CD4-positive, alpha-beta T cell treated with Interleukin-4 for 1 hour (primary cell): Measurements from ENCODE around the gene MLC1.

ENCODE experiments used
- DNase-seq, 2 donors: peaks; one replicate each; pipeline ENCODE4 v3.0.0-alpha.2; 2020 to 2022

Gene MLC1

DNA sequence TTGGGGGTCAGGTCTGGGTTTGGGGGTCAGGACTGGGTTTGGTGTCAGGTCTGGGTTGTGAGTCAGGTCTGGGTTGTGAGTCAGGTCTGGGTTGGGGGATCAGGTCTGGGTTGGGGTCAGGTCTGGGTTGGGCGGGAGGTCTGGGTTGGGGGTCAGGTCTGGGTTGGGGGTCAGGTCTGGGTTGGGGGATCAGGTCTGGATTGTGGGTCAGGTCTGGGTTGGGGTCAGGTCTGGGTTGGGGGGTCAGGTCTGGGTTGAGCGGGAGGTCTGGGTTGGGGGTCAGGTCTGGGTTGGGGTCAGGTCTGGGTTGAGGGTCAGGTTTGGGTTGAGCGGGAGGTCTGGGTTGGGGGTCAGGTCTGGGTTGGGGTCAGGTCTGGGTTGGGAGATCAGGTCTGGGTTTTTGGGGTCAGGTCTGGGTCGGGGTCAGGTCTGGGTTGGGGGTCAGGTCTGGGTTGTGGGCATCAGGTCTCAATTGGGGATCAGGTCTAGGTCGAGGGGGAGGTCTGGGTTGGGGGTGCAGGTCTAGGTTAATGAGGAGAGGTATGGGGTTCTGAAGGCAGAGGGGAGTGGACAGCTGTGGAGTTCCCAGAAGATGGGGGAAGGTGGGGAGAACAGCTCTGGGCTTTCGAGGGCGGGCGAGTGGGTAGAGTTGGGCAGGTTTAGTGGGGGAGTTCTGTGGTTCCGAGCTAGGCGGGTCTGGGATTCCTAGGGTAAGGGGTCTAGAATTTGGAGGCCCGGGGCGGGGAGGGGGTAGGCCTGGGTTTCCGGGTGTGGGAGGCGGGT is 27.8 kb downstream of the MLC1 start:
- no peak for DNase-seq

DNA sequence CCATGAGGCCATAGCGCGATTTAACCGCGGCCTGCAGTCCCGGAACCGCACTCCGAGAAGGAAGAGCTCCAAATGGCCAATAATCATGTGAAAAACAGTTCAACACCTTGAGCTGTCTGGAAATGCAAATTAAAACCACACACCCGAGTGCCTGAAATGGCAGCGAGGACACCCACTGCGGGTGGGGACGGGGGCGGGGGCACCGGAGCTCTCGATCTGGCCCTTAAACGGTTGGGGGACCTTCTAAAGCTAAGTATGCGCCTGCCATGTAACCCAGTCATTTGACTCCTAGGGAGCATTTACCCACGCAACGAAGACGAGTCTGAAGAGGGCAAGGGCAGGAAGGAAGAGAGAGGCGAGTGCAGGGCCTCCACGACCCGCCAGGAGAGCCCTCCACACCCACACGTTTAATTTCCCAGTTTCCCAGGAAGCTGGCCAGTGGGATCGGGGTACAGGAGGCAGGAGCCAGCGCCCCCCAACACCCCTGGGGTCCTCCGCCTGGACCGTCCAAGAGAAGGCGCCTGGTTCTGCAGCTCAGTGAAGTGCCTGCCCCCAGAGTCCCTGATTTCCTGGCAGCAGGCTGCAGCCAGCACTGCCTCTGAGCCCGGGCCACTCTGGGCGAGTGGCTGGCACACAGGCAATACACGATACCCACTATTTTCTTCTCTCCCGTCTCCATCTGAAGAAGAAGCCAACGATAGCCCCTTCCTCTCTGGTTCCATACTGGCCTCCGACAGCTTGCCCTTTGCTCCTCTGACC is 28.8 kb downstream of the MLC1 start:
- DNase-seq, result no peak

DNA sequence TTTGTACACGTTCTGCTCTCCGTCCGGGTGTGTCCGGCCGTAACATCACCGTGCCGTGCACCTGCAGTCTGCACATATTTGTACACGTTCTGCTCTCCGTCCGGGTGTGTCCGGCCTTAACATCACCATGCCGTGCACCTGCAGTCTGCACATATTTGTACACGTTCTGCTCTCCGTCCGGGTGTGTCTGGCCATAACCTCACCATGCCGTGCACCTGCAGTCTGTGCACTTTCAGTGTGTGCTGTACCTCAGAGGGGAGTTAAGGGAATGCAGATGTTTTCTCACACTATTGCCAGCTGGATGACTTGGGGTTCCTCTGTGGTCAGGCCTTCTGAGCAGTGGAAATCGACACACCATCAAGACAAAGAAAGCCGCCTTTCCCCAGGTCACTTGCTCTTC is 31.4 kb downstream of the MLC1 start:
- no peak for DNase-seq

DNA sequence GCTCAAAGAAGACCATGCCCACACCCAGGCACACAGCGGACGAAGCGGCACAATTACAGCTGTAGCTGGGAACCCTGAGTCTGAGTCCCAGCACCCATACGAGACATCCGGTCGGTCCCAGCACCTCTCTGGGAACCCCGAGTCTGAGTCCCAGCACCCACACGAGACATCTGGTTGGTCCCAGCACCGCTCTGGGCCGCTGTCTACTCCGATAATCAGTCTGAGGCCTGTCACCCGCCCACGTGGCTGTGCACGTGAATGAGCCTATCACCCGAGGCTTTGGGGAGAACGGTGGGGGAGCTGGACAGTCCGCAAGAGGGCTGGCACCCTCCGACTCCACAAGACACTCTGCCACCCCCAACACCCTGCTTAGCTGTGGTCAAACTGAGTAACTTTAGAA is 33.3 kb downstream of the MLC1 start:
- DNase-seq, result no peak

DNA sequence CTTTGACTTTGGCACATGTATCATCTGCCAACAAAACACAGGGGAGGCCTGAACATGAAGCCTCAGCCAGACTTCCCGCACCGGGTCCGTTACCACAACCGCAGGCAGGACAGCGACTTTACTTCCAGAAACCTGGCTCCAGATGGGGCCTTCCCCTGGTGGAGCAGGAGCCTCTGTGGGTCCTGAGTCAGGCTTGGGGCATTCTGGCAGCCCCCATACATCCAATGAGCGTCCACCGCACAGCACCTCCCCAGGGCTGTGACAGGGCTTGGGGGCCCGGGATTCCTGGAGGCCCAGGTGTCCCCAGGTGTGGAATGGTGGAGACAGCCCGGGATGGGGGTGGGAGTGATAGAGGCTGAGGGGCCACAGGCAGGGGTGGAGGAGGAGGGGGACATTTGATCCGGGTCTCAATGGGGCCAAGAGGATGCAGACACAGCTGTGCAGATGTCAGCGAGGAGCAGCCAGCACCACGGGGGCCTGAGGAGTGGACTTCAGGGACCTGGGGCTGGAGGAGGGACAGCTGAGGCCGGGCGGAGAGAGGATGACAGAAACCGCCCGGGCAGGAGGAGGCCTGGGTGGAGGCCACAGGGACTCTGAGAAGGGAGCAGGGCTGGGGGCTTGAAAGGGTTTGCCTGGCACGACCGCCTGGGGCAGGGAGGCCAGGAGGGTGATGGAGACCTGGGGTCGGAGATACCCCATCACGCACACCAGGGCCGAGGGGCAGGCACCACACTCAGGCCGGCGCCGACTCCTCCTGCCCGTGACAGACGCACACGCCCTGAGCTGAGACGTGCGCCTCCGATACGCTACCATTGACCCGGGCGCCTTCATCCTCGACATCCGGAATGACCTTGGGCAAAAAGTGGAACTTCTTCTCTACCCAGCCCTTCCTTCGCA is 35.7 kb downstream of the MLC1 start:
- DNase-seq, result no peak

DNA sequence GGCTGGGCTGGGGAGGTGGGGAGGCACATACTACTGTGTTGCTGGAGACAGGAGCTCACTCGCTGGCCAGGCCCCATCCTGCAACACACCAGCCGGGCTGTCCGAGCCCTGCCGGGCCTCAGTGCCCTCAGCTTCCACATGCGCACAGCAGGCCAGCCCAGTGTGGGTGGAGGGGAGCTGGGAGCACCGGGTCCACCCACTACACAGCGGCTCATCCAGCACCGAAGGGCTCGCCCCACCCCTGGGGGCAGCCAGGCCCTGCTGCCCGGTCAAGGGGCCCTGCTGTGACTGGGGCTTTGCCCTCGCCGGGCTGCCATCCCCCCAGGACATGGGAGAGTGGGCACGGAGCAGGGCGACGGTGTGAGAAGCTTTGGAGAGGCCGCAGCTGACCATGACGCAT is 36.4 kb downstream of the MLC1 start:
- DNase-seq, result no peak

DNA sequence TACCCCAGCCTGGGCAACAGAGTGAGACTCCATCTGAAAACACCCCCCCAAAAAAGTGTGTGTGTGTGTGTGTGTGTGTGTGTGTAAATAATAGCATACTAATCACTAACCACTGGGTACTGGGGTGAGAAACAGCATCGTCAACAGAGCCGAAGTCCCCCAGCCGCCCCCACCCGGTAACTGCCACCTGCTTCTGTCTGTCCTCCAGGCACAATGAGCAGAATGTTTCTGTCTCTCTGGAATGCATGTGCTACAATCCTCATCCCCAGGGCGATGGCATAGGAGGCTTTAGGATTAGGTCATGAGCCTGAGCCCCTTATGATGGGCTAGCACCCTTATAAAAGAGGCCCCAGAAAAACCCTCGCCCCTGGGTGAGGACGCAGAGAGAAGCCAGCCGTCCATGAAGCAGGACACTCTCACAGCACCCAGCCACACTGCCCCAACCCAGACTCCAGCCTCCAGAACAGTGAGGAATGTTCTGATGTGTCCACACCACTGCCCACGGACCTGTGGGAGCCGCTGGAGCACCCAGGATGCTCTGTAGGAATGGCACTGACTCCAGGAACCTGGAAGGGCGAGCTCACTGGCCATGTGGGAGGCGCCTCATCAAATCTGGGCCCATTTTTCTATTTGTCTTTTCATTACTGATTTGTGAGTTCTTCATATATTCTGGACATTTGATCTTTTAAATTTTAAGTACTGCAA is 37.0 kb downstream of the MLC1 start:
- no peak for DNase-seq

DNA sequence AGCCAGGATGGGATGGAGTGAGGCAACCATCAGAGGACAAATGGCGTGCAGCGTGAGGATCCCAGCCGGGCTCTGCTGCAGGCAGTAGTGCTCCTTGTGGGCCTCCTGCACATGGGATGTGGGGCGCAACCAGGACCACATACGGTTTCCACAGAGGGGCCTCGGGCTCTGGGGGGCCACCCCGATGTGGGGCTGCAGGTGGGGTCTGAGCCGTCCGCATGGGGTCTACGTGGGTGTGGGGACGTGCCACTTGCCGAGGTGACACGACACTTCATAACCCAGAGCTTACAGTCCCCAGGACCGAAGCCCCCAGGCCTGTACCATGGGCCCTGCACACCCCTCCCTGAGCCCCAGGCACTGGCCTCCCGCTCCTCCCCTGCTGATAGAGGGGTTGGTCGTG is 37.9 kb downstream of the MLC1 start:
- DNase-seq, result no peak

DNA sequence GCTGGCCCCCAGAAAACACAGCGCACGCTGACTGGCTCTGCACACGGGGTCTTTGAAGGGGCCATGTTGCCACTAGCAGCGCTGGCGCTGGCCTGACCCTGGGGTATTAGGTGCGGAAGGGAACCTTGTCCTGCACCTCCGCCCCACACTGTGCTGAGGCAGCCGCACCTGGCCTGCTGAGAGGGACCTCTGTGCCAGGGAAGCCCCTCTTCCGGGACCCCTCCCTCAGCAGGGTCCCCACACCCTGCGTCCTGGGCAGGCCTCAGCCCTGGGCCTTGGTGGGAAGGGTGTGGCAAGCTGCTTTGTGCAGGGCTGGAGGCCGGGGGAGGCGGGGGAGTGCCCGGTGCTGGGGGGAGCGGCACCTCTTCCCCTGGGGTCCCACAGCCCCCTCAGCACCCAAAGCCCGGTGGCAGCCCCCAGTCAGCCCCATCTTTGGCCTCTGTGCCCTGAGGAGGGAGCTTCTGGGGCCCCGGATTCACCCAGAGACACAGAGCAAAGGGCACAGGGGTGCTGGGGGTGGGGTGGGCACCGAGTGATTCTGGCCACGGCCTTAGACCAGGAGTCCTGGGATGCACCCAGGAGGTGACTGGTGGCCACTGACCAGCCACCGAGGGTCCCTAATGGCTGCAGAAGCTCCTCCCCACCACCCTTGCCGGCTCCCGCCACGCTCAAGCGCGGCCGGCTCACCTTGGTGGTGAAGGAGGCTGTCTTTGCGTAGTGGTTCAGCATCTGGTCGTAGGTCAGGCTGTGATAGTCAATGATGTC is 38.6 kb downstream of the MLC1 start:
- DNase-seq, result no peak

DNA sequence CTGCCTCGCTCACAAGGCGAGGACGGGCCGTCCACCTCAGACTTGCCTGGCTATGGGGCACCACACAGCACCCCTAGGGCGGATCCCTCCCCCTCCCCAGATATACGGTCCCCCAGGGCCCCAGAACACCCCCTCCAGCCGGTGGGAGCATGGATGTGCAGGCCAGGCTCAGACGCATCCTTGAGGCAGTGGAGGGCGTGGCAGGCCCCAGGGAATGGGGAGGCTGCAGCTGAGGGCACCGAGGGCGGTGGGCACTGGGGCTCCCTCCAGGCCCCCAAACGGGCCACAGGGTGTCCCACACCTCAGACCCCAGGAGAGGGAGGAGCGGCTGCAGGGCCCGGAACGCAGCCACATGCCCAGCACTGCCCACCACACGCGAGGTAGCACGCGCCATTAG is 39.2 kb downstream of the MLC1 start:
- DNase-seq, result no peak

DNA sequence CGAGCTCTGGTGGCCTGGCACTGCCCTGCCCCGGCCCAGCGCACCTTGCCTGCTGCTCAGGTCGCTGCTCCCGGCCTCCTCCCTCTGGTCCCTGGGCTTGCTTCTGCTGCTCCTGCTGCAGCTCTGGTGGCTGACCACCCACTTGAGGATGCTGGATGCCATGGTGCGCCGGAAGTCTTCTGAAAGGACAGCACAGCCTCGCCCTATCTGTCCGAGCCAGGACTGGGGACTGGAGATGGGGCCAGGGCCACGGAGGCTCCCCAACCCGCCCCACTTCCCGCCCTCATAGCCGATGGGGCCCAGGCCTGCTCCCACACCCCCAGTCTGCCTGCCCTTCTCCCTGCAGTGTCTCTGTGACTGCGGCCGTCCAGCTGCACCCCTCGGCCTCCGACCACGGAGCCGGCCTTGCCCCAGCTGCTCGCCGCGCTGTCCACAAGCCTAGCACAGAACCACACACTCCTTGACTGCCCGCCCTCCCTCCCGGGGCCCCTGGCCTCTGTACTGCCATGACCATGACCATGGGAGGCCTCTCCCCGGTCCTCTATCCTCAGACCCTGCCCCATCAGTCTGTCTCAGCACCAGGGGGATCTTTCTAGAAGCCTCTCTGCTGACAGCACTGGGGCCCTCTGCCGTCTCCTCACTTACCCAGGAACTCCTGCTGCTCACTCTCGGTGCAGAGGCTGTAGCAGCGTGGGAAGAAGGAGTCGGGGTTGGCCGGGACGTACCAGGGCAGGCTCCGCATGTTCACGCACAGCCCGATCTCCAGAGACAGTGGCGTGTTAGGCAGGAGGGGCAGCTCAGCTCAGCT is 39.8 kb downstream of the MLC1 start:
- no peak for DNase-seq

DNA sequence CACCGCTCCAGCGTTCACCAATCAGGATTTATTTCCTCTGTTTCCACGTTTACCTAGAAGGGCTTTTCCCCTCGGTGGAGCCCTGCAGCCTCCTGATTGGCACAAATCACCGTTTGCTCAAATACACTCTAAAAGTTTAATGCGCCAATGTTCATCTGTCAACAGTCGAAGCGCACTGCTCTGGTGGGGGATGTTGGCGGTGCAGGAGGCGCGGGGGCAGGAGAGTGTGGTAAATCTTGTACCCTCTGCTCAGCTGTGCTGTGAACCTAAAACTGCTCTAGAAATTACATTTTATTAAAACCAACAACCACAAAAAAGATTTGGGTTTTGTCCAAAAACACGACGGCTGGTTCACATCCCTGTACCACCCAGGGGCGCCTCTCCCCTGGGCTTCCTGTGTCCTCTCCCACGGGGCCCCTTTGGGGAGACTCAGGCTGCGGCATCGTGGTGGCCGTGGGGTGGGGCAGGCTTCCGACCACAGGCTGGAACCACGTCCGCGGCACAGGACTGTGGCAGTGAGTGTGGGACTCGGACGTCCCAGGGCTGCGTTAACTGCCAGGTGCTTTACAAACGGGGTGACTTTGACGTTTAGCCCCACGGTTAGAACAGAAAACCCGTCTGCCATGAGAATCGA is 40.6 kb downstream of the MLC1 start:
- DNase-seq, result no peak

DNA sequence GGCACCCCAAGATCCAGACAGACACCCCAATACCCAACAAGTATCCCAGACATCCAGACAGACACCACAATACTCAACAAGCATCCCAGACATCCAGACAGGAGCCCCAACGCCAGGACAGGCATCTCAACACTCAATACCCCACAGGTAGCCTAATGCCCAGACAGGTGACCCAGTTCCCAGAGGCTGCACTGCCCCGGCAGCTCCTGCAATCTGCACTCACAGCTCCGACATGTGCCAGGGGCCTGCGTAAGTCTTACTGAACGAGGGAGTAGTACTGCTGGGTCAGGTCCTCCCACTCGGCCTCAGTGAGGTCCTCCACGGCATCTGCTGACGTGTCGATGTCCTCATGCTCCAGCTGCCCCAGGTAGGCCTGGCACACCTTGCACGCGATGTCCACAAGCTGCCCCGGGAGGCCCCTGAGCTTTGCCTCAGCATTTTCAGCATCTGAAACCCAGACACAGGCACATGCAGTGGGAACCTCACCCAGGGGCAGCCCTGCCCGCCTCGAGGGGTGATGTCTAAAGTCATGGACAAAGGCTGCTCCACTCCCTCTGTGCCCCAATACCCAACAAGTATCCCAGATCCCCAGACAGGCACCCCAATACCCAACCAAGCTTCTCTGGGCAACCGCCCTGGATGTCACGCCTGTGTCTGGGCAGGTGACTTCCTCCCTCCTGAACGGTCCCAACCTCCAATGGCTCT is 43.7 kb downstream of the MLC1 start:
- DNase-seq, result no peak

DNA sequence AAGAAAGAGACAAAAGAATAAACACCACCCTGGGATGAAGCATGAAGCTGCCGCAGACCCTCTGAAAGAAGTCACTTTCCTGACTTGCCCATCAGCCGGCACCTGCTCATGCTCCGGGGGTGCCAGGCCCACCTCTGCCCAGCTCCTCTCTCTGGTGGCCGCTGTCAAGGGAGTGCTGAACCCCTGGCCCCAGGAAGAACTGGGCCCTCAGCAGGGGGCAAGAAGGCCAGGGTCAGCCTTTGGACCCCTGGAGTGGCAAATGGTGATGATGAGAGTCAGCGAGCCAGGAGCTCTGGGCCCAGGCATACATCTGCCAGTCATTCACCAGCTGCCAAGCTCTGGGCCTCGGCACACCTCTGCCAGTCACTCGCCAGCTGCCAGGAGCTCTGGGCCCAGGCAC is 44.5 kb downstream of the MLC1 start:
- no peak for DNase-seq

DNA sequence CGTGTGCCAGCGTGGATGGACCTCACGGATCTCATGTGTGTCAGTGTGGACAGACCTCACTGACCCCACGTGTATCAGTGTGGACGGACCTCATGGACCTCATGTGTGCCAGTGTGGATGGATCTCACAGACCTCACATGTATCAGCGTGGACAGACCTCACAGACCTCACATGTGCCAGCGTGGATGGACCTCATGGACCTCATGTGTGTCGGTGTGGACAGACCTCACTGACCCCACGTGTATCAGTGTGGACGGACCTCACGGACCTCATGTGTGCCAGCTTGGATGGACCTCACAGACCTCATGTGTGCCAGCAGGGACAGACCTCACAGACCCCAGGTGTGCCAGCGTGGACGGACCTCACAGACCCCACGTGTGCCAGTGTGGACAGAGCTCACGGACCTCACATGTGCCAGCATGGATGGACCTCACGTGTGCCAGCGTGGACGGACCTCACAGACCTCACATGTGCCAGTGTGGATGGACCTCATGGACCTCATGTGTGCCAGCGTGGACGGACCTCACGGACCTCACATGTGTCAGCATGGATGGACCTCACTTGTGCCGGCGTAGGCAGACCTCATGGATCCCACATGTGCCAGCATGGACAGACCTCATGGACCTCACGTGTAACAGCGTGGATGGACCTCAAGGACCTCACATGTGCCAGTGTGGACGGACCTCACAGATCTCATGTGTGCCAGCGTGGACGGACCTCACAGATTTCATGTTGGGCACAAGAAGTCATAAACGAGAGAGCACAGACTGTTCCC is 45.4 kb downstream of the MLC1 start:
- DNase-seq, result no peak

DNA sequence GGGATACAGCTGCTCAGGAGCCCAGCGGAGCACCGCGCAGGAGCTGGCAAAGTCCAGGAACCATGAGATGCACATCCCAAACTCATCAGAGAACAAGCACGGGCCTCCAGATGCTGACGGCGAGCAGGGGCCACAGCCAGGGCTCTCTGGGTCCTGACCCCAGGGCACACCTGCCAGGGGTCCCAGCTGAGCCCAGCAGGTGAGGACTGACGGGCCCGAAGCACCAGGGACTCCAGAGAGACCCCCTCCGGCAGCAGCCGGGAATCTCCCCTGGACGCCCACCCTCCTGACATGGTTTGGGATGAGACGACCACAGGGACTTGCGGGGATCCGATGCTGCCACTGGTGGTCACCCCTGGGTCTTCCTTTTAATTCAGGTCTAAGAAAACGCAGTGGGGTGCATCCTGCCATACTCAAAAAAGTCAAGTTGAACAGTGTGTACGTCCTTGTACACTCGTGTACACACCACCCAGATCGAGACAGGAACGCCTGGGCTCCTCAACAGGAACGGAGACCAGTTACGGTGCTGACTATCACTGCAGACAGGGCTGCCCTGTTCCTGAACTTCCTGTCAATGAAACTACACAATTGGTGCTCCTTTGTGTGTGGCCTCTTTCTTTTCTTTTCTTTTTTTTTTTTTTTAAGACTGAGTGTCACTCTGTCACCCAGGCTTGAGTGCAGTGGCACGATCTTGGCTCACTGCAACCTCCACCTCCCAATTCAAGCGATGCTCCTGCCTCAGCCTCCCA is 49.1 kb downstream of the MLC1 start:
- no peak for DNase-seq

DNA sequence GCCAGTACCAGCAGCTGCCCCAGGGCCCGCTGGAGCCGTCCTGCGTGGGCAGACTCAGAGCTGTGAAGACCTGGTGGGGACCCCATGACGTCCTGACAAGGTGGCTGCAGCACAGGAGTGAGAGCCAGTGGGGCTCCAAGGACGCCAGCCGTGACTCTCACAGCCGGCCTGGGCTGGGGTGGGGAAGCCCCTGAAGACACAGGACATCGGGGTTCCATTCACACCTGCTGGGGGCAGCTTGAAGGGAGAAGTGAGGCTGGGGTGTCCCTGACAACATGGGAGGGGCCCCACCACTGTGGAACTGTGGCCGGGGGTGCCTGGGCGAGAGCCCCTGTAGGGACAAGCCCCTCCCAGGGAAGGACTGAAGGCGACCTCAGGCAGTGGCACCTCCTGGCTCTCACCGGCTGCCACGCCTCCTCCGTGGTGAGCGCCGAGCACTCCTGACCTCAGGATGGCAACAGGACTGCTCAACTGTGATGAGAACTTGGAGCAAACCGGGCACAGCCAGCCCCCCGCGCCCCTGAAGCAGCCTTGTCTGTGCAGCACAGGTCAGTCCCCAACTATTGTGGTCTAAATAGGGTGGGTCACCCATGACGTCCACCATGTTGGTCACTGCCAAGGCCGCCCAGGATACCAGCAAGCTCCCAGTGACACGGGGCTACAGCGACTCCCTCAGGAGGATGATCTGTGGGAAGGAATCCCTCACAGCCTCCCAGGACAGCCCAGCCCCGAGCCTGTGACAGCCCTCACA is 49.9 kb downstream of the MLC1 start:
- no peak for DNase-seq
